Activated naive CD8-positive, alpha-beta T cell (primary cell): Measurements from ENCODE around the gene SLC4A9.

ENCODE experiments used
- H3K27ac Mint-ChIP-seq: one replicate; pipeline ENCODE4 v1.8.0; 2021; ENCODE audit warnings: mixed read lengths
- H3K27me3 Mint-ChIP-seq: one replicate; pipeline ENCODE4 v1.8.0; 2021; ENCODE audit warnings: mixed read lengths
- H3K36me3 Mint-ChIP-seq: one replicate; pipeline ENCODE4 v1.8.0; 2021; ENCODE audit warnings: mixed read lengths
- H3K4me1 Mint-ChIP-seq: one replicate; pipeline ENCODE4 v1.8.0; 2021; ENCODE audit warnings: low read depth, mixed read lengths
- H3K4me3 Mint-ChIP-seq: one replicate; pipeline ENCODE4 v1.8.0; 2021; ENCODE audit warnings: mild to moderate bottlenecking, mixed read lengths
- H3K9me3 Mint-ChIP-seq: one replicate; pipeline ENCODE4 v1.8.0; 2021; ENCODE audit warnings: low read depth, mixed read lengths

SLC4A9 gene, protein sequence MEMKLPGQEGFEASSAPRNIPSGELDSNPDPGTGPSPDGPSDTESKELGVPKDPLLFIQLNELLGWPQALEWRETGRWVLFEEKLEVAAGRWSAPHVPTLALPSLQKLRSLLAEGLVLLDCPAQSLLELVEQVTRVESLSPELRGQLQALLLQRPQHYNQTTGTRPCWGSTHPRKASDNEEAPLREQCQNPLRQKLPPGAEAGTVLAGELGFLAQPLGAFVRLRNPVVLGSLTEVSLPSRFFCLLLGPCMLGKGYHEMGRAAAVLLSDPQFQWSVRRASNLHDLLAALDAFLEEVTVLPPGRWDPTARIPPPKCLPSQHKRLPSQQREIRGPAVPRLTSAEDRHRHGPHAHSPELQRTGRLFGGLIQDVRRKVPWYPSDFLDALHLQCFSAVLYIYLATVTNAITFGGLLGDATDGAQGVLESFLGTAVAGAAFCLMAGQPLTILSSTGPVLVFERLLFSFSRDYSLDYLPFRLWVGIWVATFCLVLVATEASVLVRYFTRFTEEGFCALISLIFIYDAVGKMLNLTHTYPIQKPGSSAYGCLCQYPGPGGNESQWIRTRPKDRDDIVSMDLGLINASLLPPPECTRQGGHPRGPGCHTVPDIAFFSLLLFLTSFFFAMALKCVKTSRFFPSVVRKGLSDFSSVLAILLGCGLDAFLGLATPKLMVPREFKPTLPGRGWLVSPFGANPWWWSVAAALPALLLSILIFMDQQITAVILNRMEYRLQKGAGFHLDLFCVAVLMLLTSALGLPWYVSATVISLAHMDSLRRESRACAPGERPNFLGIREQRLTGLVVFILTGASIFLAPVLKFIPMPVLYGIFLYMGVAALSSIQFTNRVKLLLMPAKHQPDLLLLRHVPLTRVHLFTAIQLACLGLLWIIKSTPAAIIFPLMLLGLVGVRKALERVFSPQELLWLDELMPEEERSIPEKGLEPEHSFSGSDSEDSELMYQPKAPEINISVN

GRCh38 chr5:140360101-140360500 is at the start of gene SLC4A9:
TSS of gene SLC4A9 (plus strand) at chr5:140360194. CDS start at chr5:140360237, 43 bp downstream.
- Mint-ChIP-seq H3K27ac (no peak within 1 kb of the TSS), H3K36me3 (no peaks in the 10 kb centered on the region), H3K27me3 (peaks cover 3% of the 10 kb centered on the region), H3K4me3 (no peak within 1 kb of the TSS), H3K4me1 (peaks cover 11% of the 10 kb centered on the region), H3K9me3 (no peaks in the 10 kb centered on the region)

DNA sequence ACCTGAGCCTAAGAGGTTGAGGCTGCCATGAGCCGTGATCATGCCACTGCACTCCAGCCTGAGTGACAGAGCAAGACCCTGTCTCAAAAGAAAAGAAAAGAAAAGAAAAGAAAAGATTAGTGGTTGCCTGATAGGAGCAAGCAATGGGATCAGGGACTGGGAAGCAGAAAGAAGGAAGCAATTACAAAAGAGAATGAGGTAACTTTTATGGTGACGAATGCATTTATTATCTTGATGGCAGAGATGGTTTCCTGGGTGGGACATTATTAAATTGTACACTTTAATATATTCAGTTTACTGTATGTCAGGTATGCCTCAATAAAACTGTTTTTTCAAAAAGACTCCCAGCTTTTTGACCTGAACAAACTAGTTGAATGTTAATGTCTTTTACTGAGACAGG is 49.6 kb upstream of the SLC4A9 start:
- Mint-ChIP-seq H3K27ac (no peak overlapping the region), H3K36me3 (no peaks in the 10 kb centered on the region), H3K4me1 (no peaks in the 10 kb centered on the region), H3K9me3 (no peaks in the 10 kb centered on the region), H3K4me3 (no peak overlapping the region), H3K27me3 (no peaks in the 10 kb centered on the region)

DNA sequence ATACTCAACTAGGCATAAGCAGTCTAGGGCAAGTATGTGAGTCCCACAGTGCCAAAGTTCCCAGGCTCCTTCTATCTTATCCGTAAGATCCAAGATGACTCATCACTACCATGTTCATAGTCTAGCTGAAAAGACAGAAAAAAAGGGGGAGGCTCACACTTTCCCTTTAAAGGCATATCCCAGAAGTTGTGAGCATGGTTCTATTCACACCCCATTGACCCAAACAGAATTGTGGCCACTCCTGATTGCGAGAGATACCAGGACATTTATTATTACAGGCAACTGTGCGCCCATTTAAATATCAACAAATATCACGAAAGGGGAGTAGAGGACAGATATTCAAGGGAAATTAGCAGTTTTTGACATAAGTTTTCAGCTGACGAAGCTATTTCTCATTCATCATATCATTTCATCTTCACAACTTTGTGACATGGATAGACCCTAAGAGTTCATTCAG is 49.0 kb upstream of the SLC4A9 start:
- Mint-ChIP-seq H3K4me1 (no peaks in the 10 kb centered on the region), H3K9me3 (no peaks in the 10 kb centered on the region), H3K4me3 (no peak overlapping the region), H3K27me3 (no peaks in the 10 kb centered on the region), H3K27ac (no peak overlapping the region), H3K36me3 (no peaks in the 10 kb centered on the region)

DNA sequence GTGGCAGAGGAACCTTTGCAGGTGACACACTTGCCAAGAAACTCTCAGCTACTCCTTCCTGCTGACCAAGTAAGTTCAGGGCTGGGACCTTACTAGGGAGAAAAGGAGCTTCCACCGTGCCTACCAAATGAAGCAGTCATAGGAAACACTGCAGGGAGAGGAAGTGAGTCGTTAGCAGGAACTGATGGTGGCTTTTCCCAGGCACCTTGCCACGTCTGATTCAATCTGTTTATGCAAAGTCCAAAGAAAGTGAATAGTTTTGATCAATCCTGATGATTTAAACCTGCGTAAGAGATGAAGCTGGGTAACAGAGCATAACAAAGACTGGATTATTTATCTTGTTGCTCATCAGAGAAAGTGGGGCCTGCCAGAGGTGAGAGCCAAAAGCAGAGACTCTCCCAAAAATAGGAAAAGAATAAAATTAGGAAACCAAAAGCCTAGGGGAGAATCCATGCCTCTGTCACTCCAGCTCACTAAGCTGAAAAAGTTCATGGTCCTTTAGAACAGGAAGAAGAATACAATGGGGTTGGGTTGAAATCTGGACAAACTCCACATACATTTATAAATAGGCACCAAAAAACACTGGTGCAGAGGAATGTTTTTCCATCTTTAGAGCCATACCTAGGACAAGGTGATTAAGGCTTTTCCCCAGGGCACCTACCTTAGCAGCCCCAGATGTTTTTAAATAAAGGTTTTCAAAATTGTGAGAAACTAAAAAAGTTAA is 47.8 kb upstream of the SLC4A9 start:
- Mint-ChIP-seq H3K4me3 (no peak overlapping the region), H3K36me3 (no peaks in the 10 kb centered on the region), H3K27me3 (no peaks in the 10 kb centered on the region), H3K27ac (no peak overlapping the region), H3K9me3 (no peaks in the 10 kb centered on the region), H3K4me1 (no peaks in the 10 kb centered on the region)

DNA sequence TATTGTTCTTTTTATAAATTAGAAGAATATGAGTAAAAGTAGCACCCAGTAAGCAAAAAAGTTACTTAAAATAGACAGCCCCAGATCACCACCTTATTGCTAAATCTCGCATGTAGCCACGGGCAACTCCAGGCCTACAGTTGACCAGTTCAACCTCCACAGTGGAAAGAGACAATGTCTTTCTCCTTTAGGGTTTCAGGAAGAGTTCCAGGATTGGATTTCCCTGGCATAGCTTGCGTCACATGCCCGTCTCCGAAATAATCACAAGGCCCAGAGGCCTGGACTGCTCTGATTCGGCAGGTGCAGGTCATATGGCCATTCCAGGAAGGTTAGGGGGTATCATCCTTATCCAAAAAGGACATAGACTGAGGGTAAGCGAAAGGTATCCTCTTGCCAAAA is 47.2 kb upstream of the SLC4A9 start:
- no peaks in the 10 kb centered on the region for H3K9me3 Mint-ChIP-seq
- no peaks in the 10 kb centered on the region for H3K36me3 Mint-ChIP-seq
- no peaks in the 10 kb centered on the region for H3K27me3 Mint-ChIP-seq
- no peaks in the 10 kb centered on the region for H3K4me1 Mint-ChIP-seq
- H3K27ac Mint-ChIP-seq = no peak overlapping the region
- no peak overlapping the region for H3K4me3 Mint-ChIP-seq

GRCh38 chr5:140317859-140318258 is 42.1 kb upstream of the SLC4A9 start:
- Mint-ChIP-seq H3K27me3 (no peaks in the 10 kb centered on the region), H3K27ac (no peak overlapping the region), H3K36me3 (no peaks in the 10 kb centered on the region), H3K4me1 (no peaks in the 10 kb centered on the region), H3K4me3 (no peak overlapping the region), H3K9me3 (no peaks in the 10 kb centered on the region)

GRCh38 chr5:140318792-140319191 is 41.2 kb upstream of the SLC4A9 start:
- no peak overlapping the region for H3K27ac Mint-ChIP-seq
- no peaks in the 10 kb centered on the region for H3K27me3 Mint-ChIP-seq
- no peaks in the 10 kb centered on the region for H3K4me1 Mint-ChIP-seq
- no peaks in the 10 kb centered on the region for H3K36me3 Mint-ChIP-seq
- no peaks in the 10 kb centered on the region for H3K9me3 Mint-ChIP-seq
- no peak overlapping the region for H3K4me3 Mint-ChIP-seq

DNA sequence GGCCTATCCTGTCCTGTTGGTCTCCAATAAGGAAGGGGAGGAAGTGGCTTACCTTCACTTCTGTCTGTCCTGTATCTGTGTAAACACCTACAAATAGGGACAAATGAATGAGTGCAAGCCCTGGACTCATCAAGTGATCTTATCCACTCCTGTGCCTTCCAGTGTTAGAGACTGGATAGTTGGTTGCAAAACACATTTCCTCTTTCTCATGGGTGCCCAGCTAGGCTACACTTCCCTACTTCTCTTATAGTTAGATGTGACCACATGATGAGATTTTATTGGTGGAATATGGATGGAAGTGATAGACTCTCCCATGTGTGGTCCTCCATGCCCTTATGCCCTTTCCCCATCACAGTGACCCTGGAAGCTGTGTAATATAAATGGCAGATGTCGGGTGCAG is 40.2 kb upstream of the SLC4A9 start:
- no peak overlapping the region for H3K27ac Mint-ChIP-seq
- no peaks in the 10 kb centered on the region for H3K4me1 Mint-ChIP-seq
- no peak overlapping the region for H3K4me3 Mint-ChIP-seq
- no peaks in the 10 kb centered on the region for H3K36me3 Mint-ChIP-seq
- no peaks in the 10 kb centered on the region for H3K27me3 Mint-ChIP-seq
- no peaks in the 10 kb centered on the region for H3K9me3 Mint-ChIP-seq

DNA sequence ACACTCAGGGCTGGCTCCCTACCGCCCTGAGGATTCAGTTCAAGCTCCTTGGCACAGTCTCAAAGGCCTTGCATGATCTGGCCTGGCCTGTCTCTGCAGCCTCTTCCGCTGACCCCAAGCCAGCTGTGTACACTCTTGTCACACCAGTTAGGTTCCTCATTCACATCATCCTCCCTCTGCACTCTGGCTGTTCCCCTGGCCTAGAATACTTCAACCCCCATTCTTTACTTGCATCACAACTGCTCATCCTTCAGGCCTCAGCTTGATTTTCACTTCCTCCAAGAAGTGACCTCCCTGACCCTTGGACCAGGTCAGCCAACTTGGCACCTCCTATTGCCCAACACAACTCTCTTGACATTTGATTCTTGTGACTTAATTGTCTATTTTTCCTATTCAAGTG is 38.2 kb upstream of the SLC4A9 start:
- H3K36me3 Mint-ChIP-seq = no peaks in the 10 kb centered on the region
- H3K4me1 Mint-ChIP-seq = peaks cover 2% of the 10 kb centered on the region
- H3K4me3 Mint-ChIP-seq = no peak overlapping the region
- no peaks in the 10 kb centered on the region for H3K9me3 Mint-ChIP-seq
- H3K27me3 Mint-ChIP-seq = no peaks in the 10 kb centered on the region
- H3K27ac Mint-ChIP-seq = no peak overlapping the region

DNA sequence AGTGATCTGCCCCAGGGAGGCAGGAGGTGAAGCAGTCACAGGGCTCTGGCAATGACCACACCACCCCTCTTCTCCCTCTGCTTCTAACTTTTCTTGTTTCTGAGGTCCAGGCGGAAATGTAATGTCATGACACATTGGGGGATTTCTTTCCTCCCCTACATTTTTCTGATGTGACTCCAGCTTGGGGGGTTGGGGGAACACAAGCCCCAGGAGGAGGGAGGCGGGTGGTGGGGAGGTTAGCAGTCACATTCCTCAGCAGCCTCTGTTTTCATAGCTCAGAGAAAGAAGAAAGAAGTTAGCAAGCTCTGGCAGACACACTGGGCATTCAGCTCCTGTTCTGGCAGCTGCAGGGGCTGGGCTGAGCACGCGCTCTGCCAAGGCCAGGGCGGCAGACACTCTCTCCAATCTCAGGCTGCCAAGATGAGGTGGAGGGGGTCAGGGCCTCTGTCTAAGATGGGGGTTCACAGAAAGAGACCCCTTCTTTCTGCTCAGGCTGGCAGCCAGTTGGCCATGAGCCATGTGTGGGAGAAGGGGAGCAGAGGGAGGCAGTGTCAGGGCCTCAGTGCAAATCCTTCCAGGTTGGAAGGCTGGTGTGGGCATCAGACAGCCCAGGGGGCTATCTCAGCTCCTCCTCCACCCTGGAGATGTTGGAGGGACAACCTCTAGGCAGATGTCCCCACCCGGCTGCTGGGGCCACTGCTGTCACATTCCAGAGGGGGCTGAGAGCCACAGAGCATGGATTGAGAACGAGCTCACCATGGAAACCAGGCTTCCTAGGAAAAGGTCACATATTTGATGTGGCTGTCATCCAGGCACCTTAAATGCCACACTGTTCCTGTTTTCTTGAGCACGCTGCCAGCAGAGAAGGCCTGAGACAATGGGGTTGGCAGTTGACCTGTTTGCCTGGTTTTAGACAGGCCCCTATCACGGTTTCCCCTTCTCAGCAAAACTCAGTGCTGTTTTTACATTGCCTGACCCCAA is 37.0 kb upstream of the SLC4A9 start:
- Mint-ChIP-seq H3K4me3 (no peak overlapping the region), H3K27ac (no peak overlapping the region), H3K4me1 (peaks cover 2% of the 10 kb centered on the region), H3K27me3 (no peaks in the 10 kb centered on the region), H3K9me3 (no peaks in the 10 kb centered on the region), H3K36me3 (no peaks in the 10 kb centered on the region)

DNA sequence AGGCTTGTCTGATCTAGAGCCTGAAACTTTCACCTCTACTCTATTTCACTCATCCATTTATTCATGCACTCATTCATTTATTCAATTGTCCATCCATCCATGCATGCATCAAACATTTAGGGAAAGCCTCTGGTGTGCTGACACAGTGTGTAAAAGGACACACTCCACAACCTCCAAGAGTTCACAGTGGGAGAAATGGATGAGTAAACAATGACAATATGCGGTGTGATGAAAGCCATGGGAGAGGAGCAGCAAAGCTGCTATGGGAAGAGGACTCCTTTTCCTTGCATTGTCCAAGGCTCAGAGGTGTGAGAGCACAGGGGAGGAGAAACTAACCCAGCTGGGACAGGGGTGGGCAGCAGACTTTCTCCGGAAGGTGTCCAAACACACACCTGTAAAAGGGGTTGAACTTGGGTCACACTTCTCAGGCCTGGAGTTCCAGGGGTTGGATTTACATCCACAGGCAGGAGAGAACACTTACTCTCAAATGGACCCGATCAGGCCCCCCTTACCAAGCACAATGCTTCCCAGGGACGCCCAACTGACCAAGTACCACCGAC is 35.9 kb upstream of the SLC4A9 start:
- H3K4me3 Mint-ChIP-seq = no peak overlapping the region

GRCh38 chr5:140324617-140325241 is 35.3 kb upstream of the SLC4A9 start:
- Mint-ChIP-seq H3K36me3 (no peaks in the 10 kb centered on the region), H3K4me1 (peaks cover 2% of the 10 kb centered on the region), H3K27me3 (no peaks in the 10 kb centered on the region), H3K4me3 (no peak overlapping the region), H3K27ac (no peak overlapping the region), H3K9me3 (no peaks in the 10 kb centered on the region)

More for the DNA sequence above, 35.9 kb upstream of the SLC4A9 start:
- Mint-ChIP-seq H3K27me3 (no peaks in the 10 kb centered on the region), H3K9me3 (no peaks in the 10 kb centered on the region), H3K4me1 (peaks cover 2% of the 10 kb centered on the region), H3K36me3 (no peaks in the 10 kb centered on the region), H3K27ac (no peak overlapping the region)

DNA sequence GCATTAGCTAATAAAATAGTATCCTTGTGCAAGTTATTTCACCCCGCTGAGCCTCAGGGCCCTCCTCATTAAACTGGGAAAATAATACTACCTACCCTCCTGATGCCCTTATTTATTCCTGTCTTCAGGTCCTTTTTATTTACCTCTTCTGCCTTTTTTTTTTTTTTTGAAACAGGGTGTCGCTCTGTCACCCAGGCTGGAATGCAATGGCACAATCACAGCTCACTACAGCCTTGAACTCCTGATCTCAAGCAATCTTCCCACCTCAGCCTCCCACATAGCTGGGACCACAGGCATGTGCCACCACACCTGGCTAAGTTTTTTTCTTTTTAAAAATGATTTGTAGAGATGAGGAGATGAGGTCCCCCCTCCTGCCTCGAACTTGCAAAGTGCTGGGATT is 34.5 kb upstream of the SLC4A9 start:
- Mint-ChIP-seq H3K9me3 (no peaks in the 10 kb centered on the region), H3K27ac (no peak overlapping the region), H3K4me1 (peaks cover 2% of the 10 kb centered on the region), H3K27me3 (no peaks in the 10 kb centered on the region), H3K4me3 (no peak overlapping the region), H3K36me3 (no peaks in the 10 kb centered on the region)
